Peyer's patch (tissue), 4 donors: ENCODE measurements around the gene BMP6.

ENCODE experiments used
- CTCF ChIP-seq, 6 experiments: fragments of 450-650 bp in 4 of 6; fragments of 200-600 bp in 2 of 6; sonication (generic) in 1 of 6; IDR thresholded peaks; one replicate each; pipeline ENCODE4 v1.5.1; 2017 to 2019; ENCODE audit warnings: antibody characterized with exemption in 6 of 6, mild to moderate bottlenecking in 3 of 6, moderate library complexity in 1 of 6
- POLR2A ChIP-seq, 2 donors: fragments of 450-650 bp; IDR thresholded peaks; one replicate each; pipeline ENCODE4 v1.5.1; 2017; ENCODE audit warnings: antibody characterized with exemption in 2 of 2, mild to moderate bottlenecking in 2 of 2, moderate library complexity in 2 of 2

GRCh38 chr6:7742223-7742785 is 16.4 kb downstream of the BMP6 start:
- TF ChIP-seq CTCF (IDR thresholded peaks at IDR 0.05) (no peak), POLR2A (IDR thresholded peaks at IDR 0.05) (no peak)
